ENCODE results near the gene PHC1. TPM values are rescaled to one million over a fixed set of nuclear protein-coding genes. Genes with fewer than 3 reads are reported as not detected.
A peak's percentile ranks its signal among the peaks of the same experiment; 100 is the strongest.
"Not testable (repeated sequence)": the region's sequence is repeated elsewhere in the genome, so short reads cannot be mapped to it uniquely, and the experiment has no call there.

PHC1 gene
- total RNA-seq, 2 experiments from 2014 or later, result 21.6 to 24.0 TPM

DNA sequence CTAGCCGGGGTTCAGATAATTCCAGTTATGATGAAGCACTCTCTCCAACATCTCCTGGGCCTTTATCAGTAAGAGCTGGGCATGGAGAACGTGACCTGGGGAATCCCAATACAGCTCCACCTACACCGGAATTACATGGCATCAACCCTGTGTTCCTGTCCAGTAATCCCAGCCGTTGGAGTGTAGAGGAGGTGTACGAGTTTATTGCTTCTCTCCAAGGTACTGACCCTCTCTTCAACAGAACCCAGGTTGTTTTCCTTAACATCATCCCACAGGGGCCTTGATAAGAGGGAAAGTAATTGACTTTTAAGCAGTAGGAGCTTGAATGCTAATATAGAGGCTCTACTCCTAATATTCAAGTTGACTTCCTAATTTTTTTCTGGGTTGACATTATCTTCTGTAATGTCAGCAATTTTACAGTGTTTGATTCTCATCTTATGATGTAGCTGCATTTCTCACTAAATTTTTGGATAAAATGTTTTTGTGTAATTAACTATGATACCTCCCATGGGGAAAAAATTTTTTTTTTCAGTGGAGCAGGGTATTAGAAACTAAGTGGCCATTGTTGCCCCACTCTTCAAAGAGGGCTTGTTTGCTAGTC lies 23.6 kb downstream of the PHC1 start:
- H3K4me3 Mint-ChIP-seq; intact Hi-C loops (cut with micrococcal nuclease); H3K27me3 Mint-ChIP-seq; POLR2A ChIA-PET; H3K9me3 Mint-ChIP-seq; CTCF ChIA-PET; H3K4me1 Mint-ChIP-seq (ENCODE audit: low read depth); DNase-seq; H3K27ac Mint-ChIP-seq: not testable (repeated sequence)
- H3K36me3 Mint-ChIP-seq, result peaks cover 39% of the 10 kb centered on the region

DNA sequence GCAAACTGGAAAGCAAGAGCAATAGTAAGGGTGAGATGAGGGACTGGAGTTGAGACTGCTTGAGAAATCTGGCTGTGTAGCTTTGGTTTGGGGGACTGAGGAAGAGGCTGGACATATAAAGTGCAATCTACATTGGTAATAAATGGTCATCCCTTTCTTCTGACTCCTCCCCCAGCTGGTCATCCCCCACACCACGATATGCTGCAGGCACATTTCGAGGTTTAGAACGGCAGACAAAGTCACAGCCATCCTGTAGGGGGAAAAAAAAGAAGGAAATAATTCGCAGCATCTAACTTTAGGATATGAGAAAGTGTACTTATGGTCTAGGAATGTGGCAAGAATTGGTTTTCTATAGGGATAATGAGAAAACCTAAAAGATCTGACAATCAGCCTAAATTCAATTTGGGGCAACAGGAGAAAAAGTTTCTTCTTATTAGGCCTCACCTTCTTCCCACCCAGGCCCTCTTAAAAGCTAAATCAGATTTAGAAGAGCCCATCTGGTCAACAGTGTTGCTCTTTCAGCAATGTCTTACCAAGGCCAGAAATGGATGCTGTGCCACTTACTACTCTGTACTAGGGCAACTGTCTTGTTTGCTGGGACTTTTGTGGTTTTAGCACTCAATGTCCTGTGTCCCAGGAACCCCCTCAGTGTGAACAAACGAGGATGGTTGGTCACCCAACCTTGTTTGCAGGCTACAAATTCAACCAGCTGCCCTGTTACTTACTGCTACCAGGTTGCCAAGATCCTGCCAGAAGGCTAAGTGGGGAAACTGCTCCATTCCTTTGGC lies 27.6 kb downstream of the PHC1 start:
- H3K27ac Mint-ChIP-seq, result peak overlapping the region; percentile 47
- DNase-seq, result no peak
- peaks cover 9% of the 10 kb centered on the region for H3K4me1 Mint-ChIP-seq (ENCODE audit: low read depth)
- H3K9me3 Mint-ChIP-seq, result no peaks in the 10 kb centered on the region
- no peak overlapping the region for H3K4me3 Mint-ChIP-seq
- H3K36me3 Mint-ChIP-seq, result peaks cover 42% of the 10 kb centered on the region
- POLR2A ChIA-PET, result no interaction called here
- no peaks in the 10 kb centered on the region for H3K27me3 Mint-ChIP-seq
- CTCF ChIA-PET, result interaction anchor here (1.8 kb wide), 1 partner anchor 108 kb away, joined by 7 read pairs; no protein-coding TSS in a partner anchor
- intact Hi-C loops (cut with micrococcal nuclease), result no loop called here

DNA sequence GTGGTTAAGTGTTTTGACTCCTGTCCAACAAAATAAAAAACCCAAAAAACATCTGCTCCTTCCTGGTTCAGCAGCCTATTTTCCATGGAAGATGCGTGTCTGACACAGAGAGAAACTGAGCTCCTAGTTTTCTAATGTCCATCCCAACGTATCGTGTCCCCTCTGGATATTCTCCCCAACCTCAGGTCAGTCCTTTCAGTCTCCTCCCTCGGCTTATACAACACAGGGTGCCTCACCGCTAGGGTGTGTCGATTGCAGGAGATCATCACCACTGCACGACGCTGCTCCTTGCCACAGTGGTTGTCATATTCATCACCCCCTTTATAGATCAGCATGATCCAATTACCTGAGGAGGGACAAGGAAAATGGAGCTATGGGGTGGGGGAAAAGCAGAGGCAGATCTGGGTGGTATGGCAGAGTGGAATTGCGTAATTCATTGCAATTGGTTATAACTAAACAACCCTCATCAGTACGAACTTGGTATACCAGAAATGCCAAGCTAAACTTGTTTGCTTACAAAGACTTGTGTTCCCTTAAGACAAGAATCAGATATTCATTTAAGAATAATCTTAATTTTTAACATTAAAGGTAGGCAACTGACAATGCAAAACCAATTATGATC lies 29.4 kb downstream of the PHC1 start:
- ChIA-PET POLR2A (no interaction called here), CTCF (interaction anchor here (9.1 kb wide), 1 partner anchor 106 kb away, joined by 128 read pairs; no protein-coding TSS in a partner anchor)
- Mint-ChIP-seq H3K9me3 (no peaks in the 10 kb centered on the region), H3K4me1 (ENCODE audit: low read depth) (peaks cover 22% of the 10 kb centered on the region), H3K27me3 (no peaks in the 10 kb centered on the region), H3K27ac (no peak overlapping the region), H3K4me3 (no peak overlapping the region), H3K36me3 (peaks cover 41% of the 10 kb centered on the region)
- DNase-seq, result no peak
- intact Hi-C loops (cut with micrococcal nuclease), result no loop called here

GRCh38 chr12:8946733-8947132 lies 32.4 kb downstream of the PHC1 start:
- no peaks in the 10 kb centered on the region for H3K27me3 Mint-ChIP-seq
- POLR2A ChIA-PET, result interaction anchor here (1.1 to 3.5 kb wide), 3 partner anchors 32 to 78 kb away, joined by 3 to 12 read pairs (median 3); no protein-coding TSS in a partner anchor
- H3K4me1 Mint-ChIP-seq (ENCODE audit: low read depth), result peaks cover 28% of the 10 kb centered on the region
- no peak for DNase-seq
- CTCF ChIA-PET, result interaction anchor here (1.3 to 9.1 kb wide), 4 partner anchors 33 to 103 kb away, joined by 3 to 128 read pairs (median 14); partner anchors contain the start of gene PHC1
- intact Hi-C loops (cut with micrococcal nuclease), result loop anchor here (5.0 kb wide), 1 partner anchor 264 kb away; no protein-coding TSS in a partner anchor
- H3K36me3 Mint-ChIP-seq, result peaks cover 35% of the 10 kb centered on the region
- H3K9me3 Mint-ChIP-seq, result no peaks in the 10 kb centered on the region
- H3K27ac Mint-ChIP-seq, result peak overlapping the region; percentile 76
- H3K4me3 Mint-ChIP-seq, result peak overlapping the region; percentile 14

GRCh38 chr12:8947737-8948136 lies 33.4 kb downstream of the PHC1 start:
- DNase-seq, result no peak
- intact Hi-C loops (cut with micrococcal nuclease), result loop anchor here (5.0 kb wide), 1 partner anchor 265 kb away; no protein-coding TSS in a partner anchor
- Mint-ChIP-seq H3K27ac (peak overlapping the region; percentile 23), H3K27me3 (no peaks in the 10 kb centered on the region), H3K4me1 (ENCODE audit: low read depth) (peaks cover 38% of the 10 kb centered on the region), H3K36me3 (peaks cover 25% of the 10 kb centered on the region), H3K9me3 (peaks cover 2% of the 10 kb centered on the region), H3K4me3 (peak overlapping the region; percentile 53)
- ChIA-PET CTCF (interaction anchor here (0.7 to 9.1 kb wide), 6 partner anchors 34 to 404 kb away, joined by 3 to 128 read pairs (median 4); partner anchors contain the start of gene PHC1), POLR2A (interaction anchor here (1.1 to 3.5 kb wide), 3 partner anchors 33 to 77 kb away, joined by 3 to 12 read pairs (median 3); no protein-coding TSS in a partner anchor)

- intact Hi-C loops (cut with micrococcal nuclease), result loop anchor here (1.0 to 5.0 kb wide), 3 partner anchors 35 to 267 kb away; partner anchors contain the start of genes PHC1 and RIMKLB
- no peaks in the 10 kb centered on the region for H3K27me3 Mint-ChIP-seq
- ChIA-PET CTCF (interaction anchor here (0.7 to 9.1 kb wide), 16 partner anchors 25 to 286 kb away, joined by 3 to 135 read pairs (median 14); partner anchors contain the start of genes KLRG1 and PHC1), POLR2A (interaction anchor here (0.9 to 3.5 kb wide), 10 partner anchors 10 to 810 kb away, joined by 3 to 12 read pairs (median 5); partner anchors contain the start of gene PHC1)
- H3K9me3 Mint-ChIP-seq, result peaks cover 9% of the 10 kb centered on the region
- H3K4me1 Mint-ChIP-seq (ENCODE audit: low read depth), result peaks cover 48% of the 10 kb centered on the region
- peak; percentile 21 for DNase-seq
- peak overlapping the region; percentile 99 for H3K4me3 Mint-ChIP-seq
- H3K27ac Mint-ChIP-seq, result peak overlapping the region; percentile 94
- H3K36me3 Mint-ChIP-seq, result peaks cover 25% of the 10 kb centered on the region
These were observed 34.5 kb downstream of the PHC1 start for GRCh38 chr12:8948701-8949341.

- no peaks in the 10 kb centered on the region for H3K27me3 Mint-ChIP-seq
- peak; percentile 96 for DNase-seq
- CTCF ChIA-PET, result interaction anchor here (0.6 to 9.1 kb wide), 26 partner anchors 11 to 755 kb away, joined by 3 to 135 read pairs (median 4); partner anchors contain the start of genes KLRG1 and PHC1
- peaks cover 56% of the 10 kb centered on the region for H3K4me1 Mint-ChIP-seq (ENCODE audit: low read depth)
- H3K9me3 Mint-ChIP-seq, result peaks cover 9% of the 10 kb centered on the region
- intact Hi-C loops (cut with micrococcal nuclease), result loop anchor here (1.0 to 5.0 kb wide), 9 partner anchors 35 to 457 kb away; partner anchors contain the start of genes KLRG1, PHC1 and RIMKLB
- H3K4me3 Mint-ChIP-seq, result peak within 1 kb of the TSS; percentile 99
- POLR2A ChIA-PET, result interaction anchor here (0.7 to 3.5 kb wide), 13 partner anchors 9 to 809 kb away, joined by 3 to 12 read pairs (median 5); partner anchors contain the start of gene PHC1
- H3K27ac Mint-ChIP-seq, result peak within 1 kb of the TSS; percentile 94
- peaks cover 21% of the 10 kb centered on the region for H3K36me3 Mint-ChIP-seq
These were observed 35.3 kb downstream of the PHC1 start, which contains the start of gene M6PR for GRCh38 chr12:8949342-8950220. Gene M6PR (minus strand): TSS chr12:8949645. CDS start chr12:8946404, 3,241 bp downstream.

DNA sequence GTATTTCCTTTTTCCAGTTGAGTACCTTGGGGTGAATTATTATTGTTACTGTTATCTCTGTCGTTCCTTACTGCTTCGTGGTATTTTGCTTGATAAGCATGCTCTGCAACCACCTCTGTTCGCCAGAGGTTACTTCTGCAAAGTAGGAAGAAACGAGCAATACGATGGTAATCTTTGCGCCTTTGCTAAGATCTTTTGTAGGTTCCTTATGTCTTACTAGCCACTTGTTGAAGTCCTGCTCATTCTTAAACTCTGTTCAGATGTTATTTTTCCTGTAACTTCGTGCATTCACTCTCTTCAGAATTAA lies 35.9 kb downstream of the PHC1 start:
- H3K4me1 Mint-ChIP-seq (ENCODE audit: low read depth), result peaks cover 56% of the 10 kb centered on the region

DNA sequence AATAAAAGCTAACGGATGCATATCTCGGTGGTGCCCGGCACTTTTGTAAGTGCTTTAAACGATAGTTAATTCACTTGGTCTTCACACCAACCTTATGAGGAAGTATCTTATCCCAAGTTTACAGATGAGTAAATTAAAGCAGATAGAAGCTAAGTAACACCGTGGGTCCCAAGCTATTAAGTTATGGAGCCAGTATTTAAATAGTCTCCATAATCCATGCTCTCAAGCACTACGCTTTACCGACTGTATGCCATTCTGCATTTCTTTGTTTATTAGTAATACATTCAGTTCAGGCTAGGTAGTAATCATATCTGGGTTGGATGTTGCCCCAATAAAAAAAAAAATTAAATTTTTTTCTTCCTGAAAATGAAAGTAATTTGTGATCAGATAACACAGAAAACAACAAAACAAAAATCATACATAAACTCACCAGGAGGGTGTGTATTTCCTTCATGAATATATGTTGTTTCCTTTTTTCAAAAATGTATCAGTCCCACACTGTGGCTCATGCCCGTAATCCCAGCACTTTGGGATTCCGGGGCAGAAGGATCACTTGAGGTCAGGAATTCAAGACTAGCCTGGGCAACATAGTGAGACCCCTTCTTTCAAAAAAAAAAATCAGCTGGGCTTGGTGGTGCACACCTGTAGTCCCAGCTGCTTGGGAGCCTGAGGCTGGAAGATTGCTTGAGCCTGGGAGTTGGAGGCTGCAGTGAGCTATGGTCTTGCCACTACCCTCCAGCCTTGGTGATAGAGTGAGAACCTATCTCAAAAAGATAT lies 36.6 kb downstream of the PHC1 start:
- H3K27ac Mint-ChIP-seq, result peak overlapping the region; percentile 94
- intact Hi-C loops (cut with micrococcal nuclease), result loop anchor here (1.0 to 5.0 kb wide), 7 partner anchors 38 to 459 kb away; partner anchors contain the start of gene KLRG1
- peaks cover 17% of the 10 kb centered on the region for H3K36me3 Mint-ChIP-seq
- H3K27me3 Mint-ChIP-seq, result no peaks in the 10 kb centered on the region
- peaks cover 11% of the 10 kb centered on the region for H3K9me3 Mint-ChIP-seq
- ChIA-PET CTCF (interaction anchor here (0.6 to 9.1 kb wide), 19 partner anchors 10 to 1046 kb away, joined by 3 to 135 read pairs (median 6); partner anchors contain the start of genes KLRG1 and PHC1), POLR2A (interaction anchor here (1.0 to 2.1 kb wide), 6 partner anchors 42 to 98 kb away, joined by 3 to 9 read pairs (median 4); no protein-coding TSS in a partner anchor)
- H3K4me3 Mint-ChIP-seq, result peak overlapping the region; percentile 99
- H3K4me1 Mint-ChIP-seq (ENCODE audit: low read depth), result peaks cover 58% of the 10 kb centered on the region
- peak; percentile 16 for DNase-seq

More for the DNA sequence above, 35.9 kb downstream of the PHC1 start:
- Mint-ChIP-seq H3K27me3 (no peaks in the 10 kb centered on the region), H3K9me3 (peaks cover 9% of the 10 kb centered on the region), H3K4me3 (peak overlapping the region; percentile 99), H3K27ac (peak overlapping the region; percentile 94), H3K36me3 (peaks cover 20% of the 10 kb centered on the region)
- ChIA-PET POLR2A (interaction anchor here (0.7 to 3.5 kb wide), 10 partner anchors 30 to 102 kb away, joined by 3 to 12 read pairs (median 5); partner anchors contain the start of gene PHC1), CTCF (interaction anchor here (0.7 to 9.1 kb wide), 21 partner anchors 11 to 285 kb away, joined by 3 to 135 read pairs (median 5); partner anchors contain the start of genes KLRG1 and PHC1)
- no peak for DNase-seq
- intact Hi-C loops (cut with micrococcal nuclease), result loop anchor here (1.0 to 5.0 kb wide), 6 partner anchors 39 to 458 kb away; partner anchors contain the start of gene KLRG1

All from activated CD4-positive, alpha-beta memory T cell treated with anti-CD3 and anti-CD28 coated beads for 36 hours (primary cell).